Liver (tissue), 3 donors: Measurements from ENCODE around the gene CYP2J2.
"Not testable (repeated sequence)": the region's sequence is repeated elsewhere in the genome, so short reads cannot be mapped to it uniquely, and the experiment has no call there.

Experiments used
- CTCF ChIP-seq: fragments of 150-350 bp; IDR thresholded peaks from 2 replicates; pipeline ENCODE4 v1.5.1; 2017; ENCODE audit warnings: improper control_type of control experiment, low read depth, low read length; ENCODE audit not compliant: missing input control
- GABPA ChIP-seq, 2 donors: IDR thresholded peaks in 1 of 2; conservative IDR thresholded peaks in 1 of 2; 2 replicates each; pipeline ENCODE4 v1.6.1; 2016; ENCODE audit warnings: antibody characterized with exemption in 2 of 2, mild to moderate bottlenecking in 1 of 2, moderate library complexity in 1 of 2
- HNF4A ChIP-seq, 2 donors: conservative IDR thresholded peaks; 2 replicates each; pipeline ENCODE4 v1.6.1; 2016; ENCODE audit warnings: antibody characterized with exemption in 2 of 2, mild to moderate bottlenecking in 2 of 2
- JUND ChIP-seq, 2 donors: IDR thresholded peaks; 2 replicates each; pipeline ENCODE4 v1.6.1; 2016; ENCODE audit warnings: antibody characterized with exemption in 2 of 2
- MAX ChIP-seq: IDR thresholded peaks from 2 replicates; pipeline ENCODE4 v1.6.1; 2016; ENCODE audit warnings: antibody characterized with exemption
- RAD21 ChIP-seq, 2 donors: IDR thresholded peaks; 2 replicates each; pipeline ENCODE4 v1.6.1; 2016; ENCODE audit warnings: antibody characterized with exemption in 2 of 2, mild to moderate bottlenecking in 2 of 2
- REST ChIP-seq: IDR thresholded peaks from 2 replicates; pipeline ENCODE4 v1.6.1; 2016; ENCODE audit warnings: antibody characterized with exemption, mild to moderate bottlenecking
- RXRA ChIP-seq, 2 donors: IDR thresholded peaks; 2 replicates each; pipeline ENCODE4 v1.6.1; 2017 to 2018; ENCODE audit warnings: antibody characterized with exemption in 2 of 2, mild to moderate bottlenecking in 1 of 2
- SP1 ChIP-seq: IDR thresholded peaks from 2 replicates; pipeline ENCODE4 v1.6.1; 2018; ENCODE audit warnings: antibody characterized with exemption, mild to moderate bottlenecking
- YY1 ChIP-seq: IDR thresholded peaks from 2 replicates; pipeline ENCODE4 v1.6.1; 2016; ENCODE audit warnings: antibody characterized with exemption, mild to moderate bottlenecking
- donor health status: healthy.
- donor health status: healthy.

GRCh38 chr1:59914791-59915286 is 11.7 kb downstream of the CYP2J2 start:
- not testable (repeated sequence) for TF ChIP-seq CTCF; HNF4A (conservative IDR thresholded peaks at IDR 0.05); RAD21 (IDR thresholded peaks at IDR 0.05); MAX; SP1; JUND (IDR thresholded peaks at IDR 0.05); GABPA (IDR thresholded peaks at IDR 0.05 in 1 of 2, conservative IDR thresholded peaks at IDR 0.05 in 1 of 2); YY1; RXRA (IDR thresholded peaks at IDR 0.05); REST
